Body of pancreas (tissue), 4 donors: Measurements from ENCODE around the gene MGME1.

ENCODE experiments used
- POLR2A ChIP-seq, 3 donors: fragments of 450-650 bp; IDR thresholded peaks; one replicate each; pipeline ENCODE4 v1.6.1; 2016; ENCODE audit warnings: antibody characterized with exemption in 3 of 3, mild to moderate bottlenecking in 2 of 3
- TF ChIP-seq, protein P1 (sequence below), 7 experiments: fragments of 450-650 bp in 4 of 7; fragments of 200-600 bp in 3 of 7; sonication (generic) in 3 of 7; IDR thresholded peaks; one replicate each; pipeline ENCODE4 v1.5.1; 2016 to 2019; ENCODE audit warnings: antibody characterized with exemption in 7 of 7

DNA sequence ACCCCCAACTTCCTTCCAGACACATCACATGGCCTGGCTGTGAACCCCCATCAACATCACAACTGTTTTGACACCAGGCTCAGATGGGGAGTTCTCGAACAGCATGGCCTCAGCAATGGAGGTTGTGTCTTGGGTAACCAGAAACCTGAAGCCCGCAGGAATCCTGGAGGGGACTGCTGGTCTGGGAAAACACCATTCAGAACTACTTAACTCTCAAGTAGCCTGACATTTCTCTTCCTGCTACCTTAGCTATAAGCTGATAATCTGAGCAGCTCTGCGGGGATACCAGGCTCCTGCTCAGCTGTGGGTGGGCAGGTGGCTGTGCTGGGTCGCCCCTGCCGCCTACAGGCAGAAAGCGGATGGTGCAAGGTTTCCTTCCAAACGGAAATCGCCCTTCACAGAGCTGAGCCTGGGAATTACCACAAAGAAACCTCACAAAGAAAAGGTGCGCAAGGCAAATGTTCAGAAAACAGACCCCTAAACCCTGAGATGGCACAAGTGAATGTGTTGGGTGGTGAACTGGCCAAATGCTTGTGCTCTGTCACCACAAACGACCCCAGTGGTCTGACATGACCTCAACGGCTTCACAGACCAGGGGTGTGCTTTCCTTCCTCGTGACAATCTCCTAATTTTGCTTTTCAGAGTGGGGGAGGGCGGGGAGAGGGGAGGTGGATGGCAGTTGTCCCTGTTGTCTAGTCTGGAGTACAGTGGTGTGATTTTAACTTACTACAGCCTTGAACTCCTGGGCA lies 29.8 kb upstream of the MGME1 start:
- TF ChIP-seq, protein P1, sequence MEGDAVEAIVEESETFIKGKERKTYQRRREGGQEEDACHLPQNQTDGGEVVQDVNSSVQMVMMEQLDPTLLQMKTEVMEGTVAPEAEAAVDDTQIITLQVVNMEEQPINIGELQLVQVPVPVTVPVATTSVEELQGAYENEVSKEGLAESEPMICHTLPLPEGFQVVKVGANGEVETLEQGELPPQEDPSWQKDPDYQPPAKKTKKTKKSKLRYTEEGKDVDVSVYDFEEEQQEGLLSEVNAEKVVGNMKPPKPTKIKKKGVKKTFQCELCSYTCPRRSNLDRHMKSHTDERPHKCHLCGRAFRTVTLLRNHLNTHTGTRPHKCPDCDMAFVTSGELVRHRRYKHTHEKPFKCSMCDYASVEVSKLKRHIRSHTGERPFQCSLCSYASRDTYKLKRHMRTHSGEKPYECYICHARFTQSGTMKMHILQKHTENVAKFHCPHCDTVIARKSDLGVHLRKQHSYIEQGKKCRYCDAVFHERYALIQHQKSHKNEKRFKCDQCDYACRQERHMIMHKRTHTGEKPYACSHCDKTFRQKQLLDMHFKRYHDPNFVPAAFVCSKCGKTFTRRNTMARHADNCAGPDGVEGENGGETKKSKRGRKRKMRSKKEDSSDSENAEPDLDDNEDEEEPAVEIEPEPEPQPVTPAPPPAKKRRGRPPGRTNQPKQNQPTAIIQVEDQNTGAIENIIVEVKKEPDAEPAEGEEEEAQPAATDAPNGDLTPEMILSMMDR (IDR thresholded peaks at IDR 0.05) = peak; percentile 78 to 93 (median 89)
- no peak for TF ChIP-seq POLR2A (IDR thresholded peaks at IDR 0.05)
